IMR-90 (cell line): ENCODE data around the gene FAM118A. TPM values are rescaled to one million over a fixed set of nuclear protein-coding genes. Genes with fewer than 3 reads are reported as not detected.

ENCODE experiments used
- ATAC-seq: fragments of 200-7000 bp; cut with Tn5 transposase; 2 replicates; pipeline ENCODE4 v1.9.1; 2020; ENCODE audit warnings: low read depth, mild to moderate bottlenecking, moderate library complexity
- BruUV-seq: library from RNA; stranded (reverse); fragments of 400-500 nt; replicated peaks from 2 replicates; lab custom pipeline; 2021; lab: Mats Ljungman, UMichigan
- CTCF ChIA-PET: fragments of 300-600 bp; formaldehyde crosslinking; extraction: SDS; loops from one replicate; lab custom pipeline; 2021; ENCODE audit warnings: antibody characterized with exemption; lab: Yijun Ruan, JAX
- POLR2A ChIA-PET: fragments of 300-600 bp; sonication (Branson Sonifier 250); formaldehyde crosslinking; loops from one replicate; lab custom pipeline; 2022; ENCODE audit warnings: antibody characterized with exemption; ENCODE audit not compliant: unreplicated experiment; lab: Charles Lee
- DNase-seq: peaks from one replicate; pipeline ENCODE4 v3.0.0; 2013
- H2AFZ ChIP-seq: replicated peaks from 2 replicates; pipeline ENCODE3; 2013; ENCODE audit warnings: low read length, mild to moderate bottlenecking; ENCODE audit not compliant: poor library complexity
- H2AK5ac ChIP-seq: 2 replicates; pipeline ENCODE4 v1.6.1; 2013; ENCODE audit warnings: low read depth, low read length, inconsistent platforms
- H2AK9ac ChIP-seq: replicated peaks from 2 replicates; pipeline ENCODE3; 2013; ENCODE audit warnings: mild to moderate bottlenecking, low read depth, low read length, moderate library complexity; ENCODE audit not compliant: poor library complexity
- H2BK120ac ChIP-seq: 2 replicates; pipeline ENCODE4 v1.6.1; 2013; ENCODE audit warnings: low read depth, low read length, inconsistent platforms
- H2BK15ac ChIP-seq: 3 replicates; pipeline ENCODE4 v1.6.1; 2013; ENCODE audit warnings: low read depth, low read length, inconsistent platforms
- H2BK20ac ChIP-seq: 2 replicates; pipeline ENCODE4 v1.6.1; 2013; ENCODE audit warnings: low read depth, mild to moderate bottlenecking, inconsistent platforms, low read length, moderate library complexity
- H2BK5ac ChIP-seq: 2 replicates; pipeline ENCODE4 v1.6.1; 2013; ENCODE audit warnings: mild to moderate bottlenecking, low read depth, low read length, inconsistent platforms; ENCODE audit not compliant: poor library complexity, severe bottlenecking
- H3K14ac ChIP-seq: replicated peaks from 2 replicates; pipeline ENCODE4 v1.6.1; 2013; ENCODE audit warnings: low read depth, low read length, inconsistent platforms
- H3K18ac ChIP-seq: 2 replicates; pipeline ENCODE4 v1.6.1; 2013; ENCODE audit warnings: low read depth, low read length, control low read depth
- H3K23ac ChIP-seq: 2 replicates; pipeline ENCODE4 v1.6.1; 2013; ENCODE audit warnings: low read depth, low read length, inconsistent platforms
- H3K27ac ChIP-seq: 2 replicates; pipeline ENCODE4 v1.5.1; 2013; ENCODE audit warnings: mild to moderate bottlenecking, control low read depth, low read length; ENCODE audit not compliant: insufficient read depth
- H3K27me3 ChIP-seq: 2 replicates; pipeline ENCODE4 v1.6.1; 2013; ENCODE audit warnings: low read length; ENCODE audit not compliant: control insufficient read depth, insufficient read depth
- H3K36me3 ChIP-seq: 2 replicates; pipeline ENCODE4 v1.6.1; 2013; ENCODE audit warnings: low read length, mixed read lengths; ENCODE audit not compliant: control insufficient read depth, insufficient read depth
- H3K4ac ChIP-seq: 2 replicates; pipeline ENCODE4 v1.6.1; 2013; ENCODE audit warnings: low read depth, low read length, inconsistent platforms
- H3K4me1 ChIP-seq: 2 replicates; pipeline ENCODE4 v1.6.1; 2013; ENCODE audit warnings: low read length, mixed read lengths; ENCODE audit not compliant: control insufficient read depth, insufficient read depth
- H3K4me2 ChIP-seq: 2 replicates; pipeline ENCODE4 v1.6.1; 2013; ENCODE audit warnings: low read depth, mild to moderate bottlenecking, control low read depth, low read length, moderate library complexity
- H3K4me3 ChIP-seq: 2 replicates; pipeline ENCODE4 v1.5.1; 2013; ENCODE audit warnings: low read depth, mild to moderate bottlenecking, control low read depth, low read length, moderate library complexity; ENCODE audit not compliant: insufficient read depth
- H3K56ac ChIP-seq: 2 replicates; pipeline ENCODE4 v1.6.1; 2013; ENCODE audit warnings: low read length, inconsistent platforms; ENCODE audit not compliant: insufficient read depth; ENCODE audit errors: extremely low read depth
- H3K79me1 ChIP-seq, 2 experiments: 2 replicates each; pipeline ENCODE4 v1.6.1; 2013; ENCODE audit warnings: low read length in 2 of 2, inconsistent platforms in 1 of 2, low read depth in 1 of 2
- H3K9ac ChIP-seq: 2 replicates; pipeline ENCODE4 v1.6.1; 2013; ENCODE audit warnings: low read depth, low read length, control low read depth
- H3K9me1 ChIP-seq: 2 replicates; pipeline ENCODE4 v1.6.1; 2013; ENCODE audit warnings: low read length, inconsistent platforms; ENCODE audit not compliant: insufficient read depth
- H3K9me3 ChIP-seq: 2 replicates; pipeline ENCODE4 v1.6.1; 2013; ENCODE audit warnings: low read length; ENCODE audit not compliant: control insufficient read depth, insufficient read depth
- H4K20me1 ChIP-seq: 2 replicates; pipeline ENCODE4 v1.6.1; 2013; ENCODE audit warnings: low read length, inconsistent platforms; ENCODE audit not compliant: insufficient read depth
- H4K5ac ChIP-seq: 2 replicates; pipeline ENCODE4 v1.6.1; 2013; ENCODE audit warnings: mild to moderate bottlenecking, low read depth, low read length, control low read depth
- H4K8ac ChIP-seq, 2 experiments: 2 replicates each; pipeline ENCODE4 v1.6.1; 2013; ENCODE audit warnings: low read depth in 2 of 2, low read length in 2 of 2, control low read depth in 1 of 2, inconsistent platforms in 1 of 2
- H4K91ac ChIP-seq: 2 replicates; pipeline ENCODE4 v1.6.1; 2013; ENCODE audit warnings: low read depth, low read length, inconsistent platforms; ENCODE audit not compliant: insufficient read depth
- BHLHE40 ChIP-seq: fragments of 150-350 bp; IDR thresholded peaks from 2 replicates; pipeline ENCODE4 v1.6.1; 2016; ENCODE audit warnings: mild to moderate bottlenecking, low read depth, low read length
- CEBPB ChIP-seq: IDR thresholded peaks from 2 replicates; pipeline ENCODE4 v1.6.1; 2012; ENCODE audit warnings: low read depth, low read length, improper control_type of control experiment
- CHD1 ChIP-seq: IDR thresholded peaks from 2 replicates; pipeline ENCODE4 v1.6.1; 2012; ENCODE audit warnings: low read depth, low read length, improper control_type of control experiment
- CTCF ChIP-seq: conservative IDR thresholded peaks from 2 replicates; pipeline ENCODE4 v1.5.1; 2012; ENCODE audit warnings: mild to moderate bottlenecking, low read depth, low read length, improper control_type of control experiment
- FOS ChIP-seq: fragments of 150-350 bp; IDR thresholded peaks from 2 replicates; pipeline ENCODE4 v1.6.1; 2016; ENCODE audit warnings: low read depth, low read length
- NFE2L2 ChIP-seq: fragments of 150-350 bp; IDR thresholded peaks from 2 replicates; pipeline ENCODE4 v1.6.1; 2016; ENCODE audit warnings: low read depth, mild to moderate bottlenecking, low read length
- POLR2A ChIP-seq: IDR thresholded peaks from 2 replicates; pipeline ENCODE4 v1.6.1; 2012; ENCODE audit warnings: mild to moderate bottlenecking, low read depth, low read length
- RFX5 ChIP-seq: IDR thresholded peaks from 2 replicates; pipeline ENCODE4 v1.8.0; 2012; ENCODE audit warnings: low read depth, mild to moderate bottlenecking, low read length, moderate library complexity
- SMC3 ChIP-seq: fragments of 150-350 bp; IDR thresholded peaks from 2 replicates; pipeline ENCODE4 v1.6.1; 2016; ENCODE audit warnings: low read depth, mild to moderate bottlenecking, antibody characterized with exemption, low read length, moderate library complexity
- USF2 ChIP-seq: fragments of 150-350 bp; IDR thresholded peaks from 2 replicates; pipeline ENCODE4 v1.6.1; 2017; ENCODE audit warnings: mild to moderate bottlenecking, antibody characterized with exemption, low read length, low read depth
- WGBS, 2 experiments: methylation state at CpG; one replicate each; pipeline versions ENCODE4 v1.1.5 to v1.1.7; 2013; ENCODE audit warnings: missing lambda C conversion rate in 2 of 2; ENCODE audit not compliant: insufficient read length in 1 of 2; ENCODE audit errors: extremely low coverage in 2 of 2; 5-methylcytosine and 5-hydroxymethylcytosine counted together
- dilution Hi-C: fragments of 300-500 bp; cut with HindIII; formaldehyde crosslinking; loops from one replicate; pipeline ENCODE4 v1.14.3; 2018; ENCODE audit warnings: low sequenced_read_pairs; ENCODE audit not compliant: unreplicated experiment
- in situ Hi-C: fragments of 300-500 bp; cut with MboI; formaldehyde crosslinking; loops from 3 replicates; pipeline ENCODE4 v1.14.3; 2019; ENCODE audit warnings: low sequenced_read_pairs, inconsistent platforms, mixed read lengths
- intact Hi-C: fragments of 100-400 bp; cut with micrococcal nuclease; formaldehyde crosslinking; loops from 2 replicates; pipeline ENCODE4 v1.10.0; 2022
- polyA plus RNA-seq, 3 experiments: library from polyadenylated mRNA; depleted of rRNA; stranded (reverse); fragments of >200 nt; gene quantifications; 2 replicates each; pipeline ENCODE4 v1.2.3, GENCODE V29; 2012; ENCODE audit warnings: low replicate concordance in 1 of 3
- total RNA-seq: library from RNA; depleted of rRNA; stranded (reverse); fragments of >200 nt; gene quantifications from 2 replicates; pipeline ENCODE4 v1.2.3, GENCODE V29; 2012

The FAM118A gene
- total and polyA plus RNA-seq, 2 of the 4 experiments (the other 2 are of a cell fraction), result 20.6 to 95.6 TPM

- H4K91ac ChIP-seq, result no peak overlapping the region
- no peak overlapping the region for H2BK15ac ChIP-seq
- H3K4me3 ChIP-seq, result no peak overlapping the region
- H3K14ac ChIP-seq, result no peak overlapping the region
- no TSS peak for BruUV-seq
- no peak overlapping the region for H4K8ac ChIP-seq
- H2BK120ac ChIP-seq, result no peak overlapping the region
- no peaks in the 10 kb centered on the region for H3K9me3 ChIP-seq
- H3K18ac ChIP-seq, result no peak overlapping the region
- no peaks in the 10 kb centered on the region for H3K79me1 ChIP-seq
- dilution Hi-C loops (no loop called here), intact Hi-C loops (no loop called here), in situ Hi-C loops (no loop called here)
- H3K56ac ChIP-seq, result no peak overlapping the region
- H4K20me1 ChIP-seq, result no peaks in the 10 kb centered on the region
- POLR2A ChIA-PET, result no interaction called here
- peaks cover 51% of the 10 kb centered on the region for H3K36me3 ChIP-seq
- DNase-seq (no peak), ATAC-seq (no peak)
- H3K4me2 ChIP-seq, result no peak overlapping the region
- H2AK5ac ChIP-seq, result no peak overlapping the region
- no peak overlapping the region for H2BK20ac ChIP-seq
- no peaks in the 10 kb centered on the region for H3K9me1 ChIP-seq
- H4K5ac ChIP-seq, result no peak overlapping the region
- CTCF ChIA-PET, result interaction anchor here (0.6 kb wide), 1 partner anchor 214 kb away, joined by 3 read pairs; no protein-coding TSS in a partner anchor
- no peak overlapping the region for H3K4ac ChIP-seq
- no peak overlapping the region for H2AFZ ChIP-seq
- TF ChIP-seq CHD1 (no peak), USF2 (no peak), FOS (no peak), RFX5 (no peak), SMC3 (no peak), NFE2L2 (no peak), CTCF (no peak), BHLHE40 (no peak), POLR2A (no peak), CEBPB (no peak)
- H3K9ac ChIP-seq, result no peak overlapping the region
- H3K4me1 ChIP-seq, result no peaks in the 10 kb centered on the region; the same call in 1 of the 2 replicates
- no peaks in the 10 kb centered on the region for H3K27me3 ChIP-seq
- no CpG with 5 or more reads among the region's 7 CpGs for WGBS, 2 experiments
- no peak overlapping the region for H3K27ac ChIP-seq
- H3K23ac ChIP-seq, result no peak overlapping the region
- no peak overlapping the region for H2AK9ac ChIP-seq
- H2BK5ac ChIP-seq, result no peak overlapping the region
Measured at GRCh38 chr22:45338795-45339194, 29.1 kb downstream of the FAM118A start.
